ENCODE results near the gene EARS2. TPM values are rescaled to one million over a fixed set of nuclear protein-coding genes. Genes with fewer than 3 reads are reported as not detected.

Gene EARS2
- total RNA-seq, 1 experiment from 2014 or later = 50.1 TPM

GRCh38 chr16:23527961-23528643 is 29.0 kb downstream of the EARS2 start:
- no peaks in the 10 kb centered on the region for H3K9me3 ChIP-seq (ENCODE audit: control insufficient read depth, low read depth, low read length)
- H3K18ac ChIP-seq (ENCODE audit: insufficient read length, low read depth, low read length) = no peak overlapping the region
- no peak overlapping the region for H3K27ac ChIP-seq (ENCODE audit: insufficient read length, low read depth, low read length)
- no peak overlapping the region for H4K5ac ChIP-seq (ENCODE audit: insufficient read length, low read depth, low read length)
- no peak overlapping the region for H3K9ac ChIP-seq (ENCODE audit: extremely low read depth, insufficient read length, low read length)
- Mint-ChIP-seq H3K4me1 (no peaks in the 10 kb centered on the region), H3K27me3 (ENCODE audit: low read depth) (no peaks in the 10 kb centered on the region), H3K27ac (peak overlapping the region in 1 of 3 experiments; percentile 32; a peak in 1 of 7 replicates), H3K36me3 (ENCODE audit: insufficient read depth in 1 of 3, low read depth in 3 of 3) (peaks cover 34 to 81% (median 74%) of the 10 kb centered on the region in 3 experiments; a peak in 6 of 7 replicates), H3K9me3 (no peaks in the 10 kb centered on the region), H3K4me3 (no peak overlapping the region)
- no peak overlapping the region for H2BK20ac ChIP-seq (ENCODE audit: low read depth, low read length, poor library complexity, severe bottlenecking)
- H3T11ph ChIP-seq (ENCODE audit: low read length) = no peak overlapping the region
- no peaks in the 10 kb centered on the region for H3K79me2 ChIP-seq (ENCODE audit: insufficient read depth, low read length)
- H2BK15ac ChIP-seq (ENCODE audit: low read depth, low read length) = no peak overlapping the region
- H2BK5ac ChIP-seq (ENCODE audit: insufficient read length, low read length) = no peak overlapping the region
- no peak overlapping the region for H2AK5ac ChIP-seq (ENCODE audit: insufficient read length, low read length)
- no peak overlapping the region for H3K4ac ChIP-seq (ENCODE audit: low read depth, low read length)
- no peaks in the 10 kb centered on the region for H3K23me2 ChIP-seq (ENCODE audit: insufficient read length, low read depth, low read length, poor library complexity, severe bottlenecking)
- no CpG with 5 or more reads among the region's 11 CpGs for WGBS (ENCODE audit: extremely low coverage, insufficient read length, low lambda C conversion rate)
- H4K8ac ChIP-seq (replicated peaks; ENCODE audit: insufficient read length, low read depth, low read length) = no peak overlapping the region
- H3K79me1 ChIP-seq (ENCODE audit: insufficient read depth, low read depth, low read length, poor library complexity, severe bottlenecking) = no peaks in the 10 kb centered on the region
- H3K23ac ChIP-seq (ENCODE audit: insufficient read length, low read depth, low read length) = no peak overlapping the region
- H4K91ac ChIP-seq (ENCODE audit: insufficient read length, low read depth, low read length) = no peak overlapping the region
- DNase-seq = no peak
- TF ChIP-seq, protein P1, sequence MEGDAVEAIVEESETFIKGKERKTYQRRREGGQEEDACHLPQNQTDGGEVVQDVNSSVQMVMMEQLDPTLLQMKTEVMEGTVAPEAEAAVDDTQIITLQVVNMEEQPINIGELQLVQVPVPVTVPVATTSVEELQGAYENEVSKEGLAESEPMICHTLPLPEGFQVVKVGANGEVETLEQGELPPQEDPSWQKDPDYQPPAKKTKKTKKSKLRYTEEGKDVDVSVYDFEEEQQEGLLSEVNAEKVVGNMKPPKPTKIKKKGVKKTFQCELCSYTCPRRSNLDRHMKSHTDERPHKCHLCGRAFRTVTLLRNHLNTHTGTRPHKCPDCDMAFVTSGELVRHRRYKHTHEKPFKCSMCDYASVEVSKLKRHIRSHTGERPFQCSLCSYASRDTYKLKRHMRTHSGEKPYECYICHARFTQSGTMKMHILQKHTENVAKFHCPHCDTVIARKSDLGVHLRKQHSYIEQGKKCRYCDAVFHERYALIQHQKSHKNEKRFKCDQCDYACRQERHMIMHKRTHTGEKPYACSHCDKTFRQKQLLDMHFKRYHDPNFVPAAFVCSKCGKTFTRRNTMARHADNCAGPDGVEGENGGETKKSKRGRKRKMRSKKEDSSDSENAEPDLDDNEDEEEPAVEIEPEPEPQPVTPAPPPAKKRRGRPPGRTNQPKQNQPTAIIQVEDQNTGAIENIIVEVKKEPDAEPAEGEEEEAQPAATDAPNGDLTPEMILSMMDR (conservative IDR thresholded peaks at IDR 0.05) = no peak
- H3K4me1 ChIP-seq (ENCODE audit: insufficient read depth, low read length) = no peaks in the 10 kb centered on the region
- no peaks in the 10 kb centered on the region for H4K20me1 ChIP-seq (ENCODE audit: control insufficient read depth, insufficient read depth, insufficient read length)
- no peak overlapping the region for H2BK120ac ChIP-seq (ENCODE audit: low read depth, low read length, poor library complexity, severe bottlenecking)
- H2BK12ac ChIP-seq (ENCODE audit: insufficient read length, low read depth, low read length) = no peak overlapping the region
- H3K4me2 ChIP-seq (ENCODE audit: insufficient read depth, insufficient read length, low read length) = no peak overlapping the region
- no peaks in the 10 kb centered on the region for H3K27me3 ChIP-seq (ENCODE audit: insufficient read depth, low read length)
- no peak overlapping the region for H3K14ac ChIP-seq (ENCODE audit: insufficient read depth, low read length)
- H3K56ac ChIP-seq (ENCODE audit: insufficient read length, low read depth, low read length) = no peak overlapping the region
- no peak overlapping the region for H2AFZ ChIP-seq (ENCODE audit: low read length)

Data from H9 (cell line).